Activated CD4-positive, alpha-beta T cell treated with anti-CD3 and anti-CD28 coated beads, Interleukin-2, amount 10 ng/mL, durations not matched to agents 7 days and 5 days (primary cell): ENCODE data around the gene PARVG. TPM values are rescaled to one million over a fixed set of nuclear protein-coding genes. Genes with fewer than 3 reads are reported as not detected.

Experiments used
- CTCF ChIA-PET: fragments of 350-600 bp; sonication (Branson Sonifier 250); formaldehyde crosslinking; loops from one replicate; lab custom pipeline; 2021; ENCODE audit warnings: antibody characterized with exemption; lab: Charles Lee
- POLR2A ChIA-PET: fragments of 350-600 bp; sonication (Branson Sonifier 250); formaldehyde crosslinking; loops from one replicate; lab custom pipeline; 2021; ENCODE audit warnings: antibody characterized with exemption; lab: Charles Lee
- DNase-seq: peaks from one replicate; pipeline ENCODE4 v3.0.0-alpha.2; 2020
- H3K27ac Mint-ChIP-seq: one replicate; pipeline ENCODE4 v1.8.0; 2021; ENCODE audit warnings: mild to moderate bottlenecking, moderate library complexity, mixed read lengths
- H3K27me3 Mint-ChIP-seq: one replicate; pipeline ENCODE4 v1.8.0; 2021; ENCODE audit warnings: mixed read lengths
- H3K36me3 Mint-ChIP-seq: one replicate; pipeline ENCODE4 v1.8.0; 2021; ENCODE audit warnings: low read depth, mixed read lengths
- H3K4me1 Mint-ChIP-seq: one replicate; pipeline ENCODE4 v1.8.0; 2021; ENCODE audit warnings: mixed read lengths
- H3K4me3 Mint-ChIP-seq: one replicate; pipeline ENCODE4 v1.8.0; 2021; ENCODE audit warnings: mild to moderate bottlenecking, moderate library complexity, mixed read lengths
- H3K9me3 Mint-ChIP-seq: one replicate; pipeline ENCODE4 v1.8.0; 2021; ENCODE audit warnings: mixed read lengths
- total RNA-seq, 2 experiments: library from RNA; stranded (reverse); gene quantifications; one replicate each; pipeline ENCODE4 v1.2.3, GENCODE V29; 2021

PARVG gene, protein sequence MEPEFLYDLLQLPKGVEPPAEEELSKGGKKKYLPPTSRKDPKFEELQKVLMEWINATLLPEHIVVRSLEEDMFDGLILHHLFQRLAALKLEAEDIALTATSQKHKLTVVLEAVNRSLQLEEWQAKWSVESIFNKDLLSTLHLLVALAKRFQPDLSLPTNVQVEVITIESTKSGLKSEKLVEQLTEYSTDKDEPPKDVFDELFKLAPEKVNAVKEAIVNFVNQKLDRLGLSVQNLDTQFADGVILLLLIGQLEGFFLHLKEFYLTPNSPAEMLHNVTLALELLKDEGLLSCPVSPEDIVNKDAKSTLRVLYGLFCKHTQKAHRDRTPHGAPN
- total RNA-seq: 100 to 1,000 TPM; 146 to 158 TPM

DNA sequence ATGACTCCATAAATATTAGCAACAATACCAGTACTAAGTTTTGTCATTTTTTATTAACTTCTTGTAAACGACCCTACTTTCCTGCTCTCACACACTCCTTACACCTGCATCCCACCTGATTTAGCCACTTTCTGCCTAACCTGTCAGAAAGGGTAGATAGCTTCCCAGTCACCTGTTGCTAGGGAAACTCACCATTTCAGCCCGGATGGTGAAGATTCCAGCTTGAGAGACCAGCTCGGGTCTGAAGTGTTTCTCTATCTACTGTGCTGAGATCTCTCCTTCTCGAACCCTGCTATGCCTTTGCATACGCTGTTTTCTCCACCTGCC is at the start of gene PARVG:
PARVG (plus strand) TSS at position 220 of the 327 bp plus-strand sequence. CDS start 2,405 bp downstream, outside the sequence.
- no peaks in the 10 kb centered on the region for H3K9me3 Mint-ChIP-seq
- peak within 1 kb of the TSS; percentile 95 for H3K4me3 Mint-ChIP-seq
- peak within 1 kb of the TSS; percentile 98 for H3K27ac Mint-ChIP-seq
- peak; percentile 62 for DNase-seq
- H3K27me3 Mint-ChIP-seq: peaks cover 13% of the 10 kb centered on the region
- ChIA-PET CTCF (interaction anchor here (1.0 kb wide), 1 partner anchor 504 kb away, joined by 4 read pairs; no protein-coding TSS in a partner anchor), POLR2A (interaction anchor here (0.7 kb wide), 1 partner anchor 15 kb away, joined by 3 read pairs; no protein-coding TSS in a partner anchor)
- H3K36me3 Mint-ChIP-seq: peaks cover 19% of the 10 kb centered on the region
- H3K4me1 Mint-ChIP-seq: peaks cover 33% of the 10 kb centered on the region

DNA sequence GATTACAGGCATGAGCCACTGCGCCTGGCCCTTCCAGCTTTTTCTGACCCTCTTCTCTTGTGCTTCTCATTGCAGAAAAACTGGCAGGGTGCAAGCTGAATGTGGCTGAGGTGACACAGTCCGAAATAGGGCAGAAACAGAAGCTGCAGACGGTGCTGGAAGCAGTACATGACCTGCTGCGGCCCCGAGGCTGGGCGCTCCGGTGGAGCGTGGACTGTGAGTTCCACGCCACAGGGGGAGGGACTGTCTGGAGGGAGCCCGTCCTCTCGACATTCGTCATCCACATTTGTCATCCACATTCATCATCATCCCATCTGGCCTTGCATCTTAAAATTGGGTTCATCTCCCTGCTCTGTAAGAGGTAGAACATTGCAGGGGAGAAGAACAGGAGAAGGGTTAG is 49.3 kb upstream of the PARVG start:
- CTCF ChIA-PET: interaction anchor here (0.6 kb wide), 1 partner anchor 165 kb away, joined by 3 read pairs; no protein-coding TSS in a partner anchor

DNA sequence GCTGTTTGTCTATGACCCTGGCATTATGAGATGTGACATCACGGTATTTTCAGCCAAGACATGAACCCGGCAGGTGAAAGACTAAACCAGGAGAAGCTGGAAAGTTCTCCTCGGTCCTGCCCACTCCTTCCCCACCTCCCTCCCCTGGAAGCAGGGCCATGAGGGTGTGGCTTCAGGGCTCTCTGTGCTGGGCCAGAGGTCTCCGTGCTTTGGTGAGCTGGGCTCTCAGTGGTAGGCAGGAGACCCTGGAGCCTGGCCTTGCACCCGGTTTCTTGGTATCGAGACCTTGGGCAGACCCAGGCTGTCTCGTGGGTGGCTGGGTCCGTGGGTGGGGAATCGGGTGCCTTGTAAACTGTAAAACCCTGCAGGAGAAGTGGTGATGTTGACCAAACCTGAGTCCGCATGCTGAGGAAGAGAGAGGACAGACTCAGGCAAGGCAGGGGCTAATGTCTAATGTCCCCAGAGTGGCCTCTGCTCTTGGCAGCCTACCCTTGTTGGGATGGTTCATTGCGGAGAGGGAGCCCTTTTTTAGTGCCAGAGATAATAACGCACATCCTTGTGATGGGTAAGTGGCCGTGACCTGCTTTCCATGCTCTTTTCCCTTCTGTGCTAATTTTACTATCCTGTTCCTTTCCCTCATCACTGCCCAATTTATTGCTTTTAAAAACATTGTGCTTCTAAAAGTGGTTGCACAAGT is 48.6 kb upstream of the PARVG start:
- H3K27ac Mint-ChIP-seq: no peak overlapping the region
- H3K9me3 Mint-ChIP-seq: peaks cover 18% of the 10 kb centered on the region
- POLR2A ChIA-PET: no interaction called here
- CTCF ChIA-PET: no interaction called here
- no peak overlapping the region for H3K4me3 Mint-ChIP-seq
- peaks cover 3% of the 10 kb centered on the region for H3K4me1 Mint-ChIP-seq
- peaks cover 19% of the 10 kb centered on the region for H3K36me3 Mint-ChIP-seq
- no peaks in the 10 kb centered on the region for H3K27me3 Mint-ChIP-seq
- DNase-seq: no peak

More for the DNA sequence above, 49.3 kb upstream of the PARVG start:
- Mint-ChIP-seq H3K4me1 (peaks cover 3% of the 10 kb centered on the region), H3K27ac (peak overlapping the region; percentile 17), H3K9me3 (peaks cover 20% of the 10 kb centered on the region), H3K27me3 (no peaks in the 10 kb centered on the region), H3K36me3 (peaks cover 15% of the 10 kb centered on the region), H3K4me3 (no peak overlapping the region)
- POLR2A ChIA-PET: no interaction called here
- no peak for DNase-seq

DNA sequence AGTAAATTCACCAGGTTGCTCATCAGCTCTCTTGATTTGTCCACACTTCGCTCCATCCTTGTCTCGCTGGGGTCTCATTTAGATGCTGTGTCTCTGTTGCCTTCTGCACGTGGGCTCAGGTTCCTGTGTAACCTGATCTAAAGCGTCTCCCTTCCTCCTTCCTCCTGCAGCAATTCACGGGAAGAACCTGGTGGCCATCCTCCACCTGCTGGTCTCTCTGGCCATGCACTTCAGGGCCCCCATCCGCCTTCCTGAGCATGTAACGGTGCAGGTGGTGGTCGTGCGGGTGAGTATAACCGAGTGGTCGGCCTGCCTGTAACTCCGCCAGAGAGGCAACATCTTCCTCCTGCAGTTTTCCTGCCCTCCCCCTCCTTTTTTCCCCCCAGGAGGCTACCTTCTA is 48.0 kb upstream of the PARVG start:
- peaks cover 18% of the 10 kb centered on the region for H3K9me3 Mint-ChIP-seq
- peaks cover 22% of the 10 kb centered on the region for H3K36me3 Mint-ChIP-seq
- no peak for DNase-seq
- CTCF ChIA-PET: no interaction called here
- no peak overlapping the region for H3K27ac Mint-ChIP-seq
- POLR2A ChIA-PET: no interaction called here
- H3K27me3 Mint-ChIP-seq: no peaks in the 10 kb centered on the region
- peaks cover 3% of the 10 kb centered on the region for H3K4me1 Mint-ChIP-seq
- no peak overlapping the region for H3K4me3 Mint-ChIP-seq

DNA sequence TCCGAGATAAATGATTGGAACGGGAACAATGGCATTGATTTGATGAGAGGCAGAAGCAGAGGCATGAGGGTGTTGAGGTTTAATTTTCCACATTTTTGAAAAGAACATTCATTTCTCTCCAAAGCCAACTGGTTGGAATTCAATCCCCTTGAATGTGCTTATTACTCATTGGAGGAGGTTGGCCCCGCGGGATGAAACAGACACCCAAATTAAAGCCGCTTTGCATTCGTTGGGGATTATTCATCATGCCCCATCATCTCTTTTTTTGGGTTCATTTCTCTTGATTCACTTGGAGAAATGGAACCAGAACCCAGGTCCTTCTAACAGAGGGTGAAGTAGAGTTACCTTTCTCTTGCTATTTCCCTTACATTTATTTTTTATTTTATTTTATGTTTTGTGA is 47.6 kb upstream of the PARVG start:
- peaks cover 19% of the 10 kb centered on the region for H3K9me3 Mint-ChIP-seq
- CTCF ChIA-PET: no interaction called here
- peaks cover 3% of the 10 kb centered on the region for H3K4me1 Mint-ChIP-seq
- POLR2A ChIA-PET: no interaction called here
- H3K36me3 Mint-ChIP-seq: peaks cover 24% of the 10 kb centered on the region
- DNase-seq: no peak
- H3K27ac Mint-ChIP-seq: no peak overlapping the region
- H3K4me3 Mint-ChIP-seq: no peak overlapping the region
- no peaks in the 10 kb centered on the region for H3K27me3 Mint-ChIP-seq

DNA sequence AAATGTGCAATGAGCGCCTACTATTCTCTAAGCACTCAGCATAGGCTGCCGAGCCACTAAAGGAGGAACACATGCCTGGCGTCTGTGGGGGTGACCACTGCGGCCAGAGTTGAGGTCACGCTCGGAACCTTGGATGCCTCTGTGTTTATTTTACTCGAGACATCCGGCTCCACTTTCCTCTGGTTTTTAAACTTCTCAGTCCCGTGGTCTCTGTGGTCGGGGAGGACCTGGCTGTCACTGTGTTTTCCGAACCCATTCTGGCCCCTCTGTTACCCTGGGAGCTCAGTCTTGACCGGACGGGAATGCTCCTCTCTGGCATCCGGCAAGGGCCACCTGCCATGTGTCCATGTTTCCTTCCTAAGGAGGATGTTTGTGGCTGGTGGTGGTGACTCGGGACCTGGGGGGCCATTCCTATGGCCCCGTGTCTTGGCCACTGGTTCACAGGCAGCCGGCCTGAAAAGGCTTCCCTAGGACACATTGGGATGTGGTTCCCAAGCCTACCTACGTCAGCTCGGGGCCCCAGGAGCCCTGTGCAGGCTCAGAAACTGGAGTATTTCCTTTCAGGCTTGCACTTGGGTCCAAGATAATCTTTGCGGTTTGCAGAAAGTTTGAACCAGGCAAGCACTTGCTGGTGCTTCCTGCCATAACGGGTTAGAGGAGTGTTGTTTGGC is 46.7 kb upstream of the PARVG start:
- CTCF ChIA-PET: no interaction called here
- peaks cover 24% of the 10 kb centered on the region for H3K36me3 Mint-ChIP-seq
- peaks cover 19% of the 10 kb centered on the region for H3K9me3 Mint-ChIP-seq
- no peak overlapping the region for H3K27ac Mint-ChIP-seq
- H3K4me1 Mint-ChIP-seq: peaks cover 3% of the 10 kb centered on the region
- no peak for DNase-seq
- POLR2A ChIA-PET: no interaction called here
- H3K4me3 Mint-ChIP-seq: no peak overlapping the region
- H3K27me3 Mint-ChIP-seq: no peaks in the 10 kb centered on the region

DNA sequence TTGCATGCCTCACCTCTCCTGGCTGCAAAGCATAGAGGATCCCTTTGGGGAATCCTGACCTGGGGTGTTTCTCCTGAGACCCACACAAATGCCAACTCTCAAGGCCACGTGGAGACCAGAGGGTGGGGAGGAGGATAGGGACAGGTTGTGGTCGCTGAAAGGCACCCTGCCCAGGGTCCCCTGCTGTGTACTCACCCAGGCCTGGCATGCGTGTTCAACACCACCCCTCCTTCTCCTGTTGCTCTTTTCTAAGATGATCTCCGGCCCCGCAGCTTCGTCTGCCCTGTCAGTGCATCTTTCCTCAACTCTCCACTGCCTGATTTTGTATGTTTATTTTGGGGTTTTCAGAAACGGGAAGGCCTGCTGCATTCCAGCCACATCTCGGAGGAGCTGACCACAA is 44.6 kb upstream of the PARVG start:
- CTCF ChIA-PET: interaction anchor here (1.1 kb wide), 1 partner anchor 44 kb away, joined by 3 read pairs; no protein-coding TSS in a partner anchor
- Mint-ChIP-seq H3K9me3 (peaks cover 19% of the 10 kb centered on the region), H3K4me3 (no peak overlapping the region), H3K27ac (no peak overlapping the region), H3K4me1 (no peaks in the 10 kb centered on the region), H3K27me3 (no peaks in the 10 kb centered on the region), H3K36me3 (peaks cover 24% of the 10 kb centered on the region)
- POLR2A ChIA-PET: no interaction called here
- DNase-seq: no peak

DNA sequence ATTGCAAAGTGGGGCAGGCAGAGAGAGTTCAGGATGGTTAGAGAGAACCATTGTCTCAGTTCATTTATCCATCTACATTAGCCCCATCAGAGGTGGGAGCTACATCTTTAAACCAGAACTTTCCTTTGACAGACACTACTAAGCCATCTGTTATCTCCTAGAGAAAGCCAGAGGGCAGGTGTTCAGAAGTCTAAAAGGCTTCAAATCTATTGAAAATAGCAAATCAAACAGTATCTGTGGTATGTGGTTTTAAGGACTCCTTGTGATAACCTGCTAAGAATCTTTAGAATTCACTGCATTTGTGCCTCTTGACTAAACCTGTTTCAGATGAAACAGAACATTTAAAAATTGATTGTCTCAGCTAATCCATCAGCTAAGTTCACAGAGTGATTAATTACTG is 43.9 kb upstream of the PARVG start:
- Mint-ChIP-seq H3K4me1 (no peaks in the 10 kb centered on the region), H3K27me3 (no peaks in the 10 kb centered on the region), H3K36me3 (peaks cover 24% of the 10 kb centered on the region), H3K27ac (no peak overlapping the region), H3K9me3 (peaks cover 19% of the 10 kb centered on the region), H3K4me3 (no peak overlapping the region)
- ChIA-PET CTCF (interaction anchor here (1.1 kb wide), 1 partner anchor 43 kb away, joined by 3 read pairs; no protein-coding TSS in a partner anchor), POLR2A (no interaction called here)
- no peak for DNase-seq

DNA sequence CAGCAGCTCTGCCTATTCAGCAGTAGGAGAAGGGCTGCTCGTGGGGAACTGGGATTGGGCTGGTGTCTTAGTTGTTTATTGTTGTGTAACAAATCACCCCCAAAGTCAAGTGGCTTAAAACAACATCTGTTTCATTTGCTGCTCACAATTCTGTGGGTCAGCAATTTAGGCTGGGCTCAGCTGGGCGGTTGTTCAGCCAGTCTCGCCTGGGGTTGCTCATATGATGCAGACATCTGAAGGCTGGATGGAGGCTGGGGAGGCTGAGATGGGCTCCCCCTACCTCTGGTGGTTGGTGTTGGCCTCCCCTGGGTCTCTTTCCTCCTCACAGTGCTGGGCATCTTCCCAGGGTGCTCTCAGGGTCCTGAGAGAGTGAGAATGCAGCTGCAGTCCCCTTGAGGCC is 43.3 kb upstream of the PARVG start:
- no peaks in the 10 kb centered on the region for H3K4me1 Mint-ChIP-seq
- H3K36me3 Mint-ChIP-seq: peaks cover 24% of the 10 kb centered on the region

DNA sequence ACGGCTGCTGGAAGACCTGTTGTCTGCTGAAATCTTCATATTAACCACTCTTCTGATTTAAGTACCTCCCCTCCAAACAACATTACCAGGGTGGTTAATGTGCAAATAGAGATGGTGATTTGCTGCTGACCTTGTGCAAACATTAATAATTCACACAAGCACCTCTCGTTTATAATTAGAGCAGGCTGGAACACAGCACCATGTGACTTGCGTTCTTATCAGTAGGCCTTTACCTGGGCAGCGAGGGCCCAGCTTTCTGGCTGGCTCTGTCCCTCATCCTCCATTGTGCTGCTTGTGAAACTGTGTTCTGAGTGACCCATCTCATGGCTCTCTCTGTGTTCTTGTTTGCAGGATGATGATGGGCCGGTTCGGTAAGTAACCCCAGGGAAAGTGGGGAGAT is 41.0 kb upstream of the PARVG start:
- H3K27ac Mint-ChIP-seq: no peak overlapping the region
- ChIA-PET CTCF (no interaction called here), POLR2A (no interaction called here)
- H3K36me3 Mint-ChIP-seq: peaks cover 24% of the 10 kb centered on the region
- H3K4me1 Mint-ChIP-seq: no peaks in the 10 kb centered on the region
- DNase-seq: no peak
- H3K9me3 Mint-ChIP-seq: peaks cover 19% of the 10 kb centered on the region
- H3K4me3 Mint-ChIP-seq: no peak overlapping the region
- H3K27me3 Mint-ChIP-seq: no peaks in the 10 kb centered on the region

More for the DNA sequence above, 43.3 kb upstream of the PARVG start:
- no peak overlapping the region for H3K4me3 Mint-ChIP-seq
- H3K9me3 Mint-ChIP-seq: peaks cover 19% of the 10 kb centered on the region
- DNase-seq: no peak
- no peak overlapping the region for H3K27ac Mint-ChIP-seq
- CTCF ChIA-PET: interaction anchor here (1.1 kb wide), 1 partner anchor 43 kb away, joined by 3 read pairs; no protein-coding TSS in a partner anchor
- POLR2A ChIA-PET: no interaction called here
- no peaks in the 10 kb centered on the region for H3K27me3 Mint-ChIP-seq

DNA sequence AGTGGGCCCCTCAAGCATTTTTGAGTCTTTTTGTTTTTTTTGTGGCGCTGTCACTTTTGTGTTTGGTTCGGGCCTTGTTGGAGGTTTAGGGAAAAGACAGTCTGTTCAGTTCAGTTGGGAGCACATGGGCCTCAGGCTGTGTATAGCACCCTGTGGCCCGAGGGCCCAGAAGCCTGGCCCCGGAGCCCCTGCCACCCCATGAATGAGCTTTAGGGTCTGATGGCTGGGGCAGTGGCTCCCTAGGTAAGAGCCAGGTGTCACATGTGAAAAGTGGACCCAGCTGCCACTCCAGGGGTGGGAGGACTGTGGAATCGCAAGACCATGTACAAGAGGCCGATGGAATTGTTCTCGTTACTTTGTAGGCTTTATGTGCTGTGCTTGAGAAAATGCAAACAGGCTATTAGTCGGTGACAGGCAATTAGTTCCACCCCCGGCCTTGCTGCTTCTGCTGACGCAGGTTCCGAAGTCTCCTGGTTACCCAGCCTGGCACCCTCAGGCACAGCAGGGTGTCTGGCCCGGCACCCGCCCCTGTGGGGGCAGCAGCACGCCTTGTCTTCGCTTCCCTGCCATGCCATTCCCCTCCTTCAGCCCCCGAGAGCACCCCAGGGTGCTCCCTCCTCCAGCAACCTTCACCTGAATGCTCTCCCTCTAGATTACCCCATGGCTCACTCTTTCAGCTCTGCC is 38.2 kb upstream of the PARVG start:
- Mint-ChIP-seq H3K36me3 (peaks cover 4% of the 10 kb centered on the region), H3K4me1 (no peaks in the 10 kb centered on the region), H3K4me3 (no peak overlapping the region), H3K9me3 (peaks cover 3% of the 10 kb centered on the region), H3K27me3 (no peaks in the 10 kb centered on the region), H3K27ac (no peak overlapping the region)
- ChIA-PET CTCF (no interaction called here), POLR2A (interaction anchor here (0.7 kb wide), 1 partner anchor 74 kb away, joined by 3 read pairs; no protein-coding TSS in a partner anchor)
- no peak for DNase-seq

DNA sequence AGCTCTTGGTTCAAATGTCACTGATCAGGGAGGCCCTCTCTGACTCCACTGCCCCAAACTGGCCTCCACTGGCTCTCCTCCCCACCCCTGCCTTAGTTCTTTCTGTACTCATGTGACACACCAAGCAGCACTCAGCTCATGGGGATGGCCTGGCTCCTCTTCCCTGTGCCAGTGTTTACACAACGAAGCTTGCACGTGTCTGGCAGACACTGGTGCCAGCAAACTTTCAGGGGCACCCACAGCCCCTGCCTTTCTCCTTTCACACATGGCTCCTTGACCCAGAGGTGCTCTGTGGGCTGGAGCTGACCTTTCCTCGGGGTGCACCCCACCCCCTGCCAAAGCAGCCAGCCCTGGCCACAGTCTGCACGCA is 37.6 kb upstream of the PARVG start:
- H3K27ac Mint-ChIP-seq: no peak overlapping the region
- POLR2A ChIA-PET: interaction anchor here (0.7 kb wide), 1 partner anchor 74 kb away, joined by 3 read pairs; no protein-coding TSS in a partner anchor
- DNase-seq: no peak
- no peaks in the 10 kb centered on the region for H3K4me1 Mint-ChIP-seq
- H3K4me3 Mint-ChIP-seq: no peak overlapping the region
- H3K36me3 Mint-ChIP-seq: no peaks in the 10 kb centered on the region
- no peaks in the 10 kb centered on the region for H3K27me3 Mint-ChIP-seq
- CTCF ChIA-PET: no interaction called here
- no peaks in the 10 kb centered on the region for H3K9me3 Mint-ChIP-seq
